Measurements from ENCODE around the gene KATNB1. TPM values are rescaled to one million over a fixed set of nuclear protein-coding genes. Genes with fewer than 3 reads are reported as not detected.

The KATNB1 gene
- total RNA-seq, 1 donor from 2014 or later = 24.9 TPM

- Mint-ChIP-seq H3K36me3 (peaks cover 15% of the 10 kb centered on the region), H3K27ac (no peak overlapping the region), H3K27me3 (ENCODE audit: low read depth) (no peaks in the 10 kb centered on the region), H3K9me3 (no peaks in the 10 kb centered on the region), H3K4me3 (no peak overlapping the region), H3K4me1 (peaks cover 4% of the 10 kb centered on the region)
- no peak for TF ChIP-seq CTCF (IDR thresholded peaks at IDR 0.05; ENCODE audit: unreplicated experiment)
- DNase-seq (ENCODE audit: low spot score in 2 of 2, unreplicated experiment in 2 of 2) = no peak
Measured at GRCh38 chr16:57766714-57767348, 31.3 kb downstream of the KATNB1 start.

GRCh38 chr16:57769541-57770145 lies 34.1 kb downstream of the KATNB1 start:
- no peak for TF ChIP-seq CTCF (IDR thresholded peaks at IDR 0.05; ENCODE audit: unreplicated experiment)
- no peak overlapping the region for H3K27ac Mint-ChIP-seq
- no peaks in the 10 kb centered on the region for H3K9me3 Mint-ChIP-seq
- no peaks in the 10 kb centered on the region for H3K27me3 Mint-ChIP-seq (ENCODE audit: low read depth)
- no peak overlapping the region for H3K4me3 Mint-ChIP-seq
- peaks cover 15% of the 10 kb centered on the region for H3K36me3 Mint-ChIP-seq
- H3K4me1 Mint-ChIP-seq = no peaks in the 10 kb centered on the region
- no peak for DNase-seq (ENCODE audit: low spot score in 2 of 2, unreplicated experiment in 2 of 2)

- no peaks in the 10 kb centered on the region for H3K4me1 Mint-ChIP-seq
- peaks cover 13% of the 10 kb centered on the region for H3K36me3 Mint-ChIP-seq
- no peak for TF ChIP-seq CTCF (IDR thresholded peaks at IDR 0.05; ENCODE audit: unreplicated experiment)
- H3K27ac Mint-ChIP-seq = no peak overlapping the region
- DNase-seq (ENCODE audit: low spot score in 2 of 2, unreplicated experiment in 2 of 2) = no peak
- no peaks in the 10 kb centered on the region for H3K9me3 Mint-ChIP-seq
- H3K27me3 Mint-ChIP-seq (ENCODE audit: low read depth) = no peaks in the 10 kb centered on the region
- no peak overlapping the region for H3K4me3 Mint-ChIP-seq
Measured at GRCh38 chr16:57770361-57770760, 34.8 kb downstream of the KATNB1 start.

- H3K4me3 Mint-ChIP-seq = no peak overlapping the region
- no peak for TF ChIP-seq CTCF (IDR thresholded peaks at IDR 0.05; ENCODE audit: unreplicated experiment)
- H3K9me3 Mint-ChIP-seq = no peaks in the 10 kb centered on the region
- peaks cover 4% of the 10 kb centered on the region for H3K4me1 Mint-ChIP-seq
- peaks cover 8% of the 10 kb centered on the region for H3K36me3 Mint-ChIP-seq
- DNase-seq (ENCODE audit: low spot score in 2 of 2, unreplicated experiment in 2 of 2) = no peak
- no peaks in the 10 kb centered on the region for H3K27me3 Mint-ChIP-seq (ENCODE audit: low read depth)
- no peak overlapping the region for H3K27ac Mint-ChIP-seq
Measured at GRCh38 chr16:57771141-57771785, 35.7 kb downstream of the KATNB1 start.

GRCh38 chr16:57773019-57773418 lies 37.4 kb downstream of the KATNB1 start:
- no peak for TF ChIP-seq CTCF (IDR thresholded peaks at IDR 0.05; ENCODE audit: unreplicated experiment)

More at GRCh38 chr16:57773019-57773418, 37.4 kb downstream of the KATNB1 start:
- H3K27me3 Mint-ChIP-seq (ENCODE audit: low read depth) = no peaks in the 10 kb centered on the region
- H3K4me1 Mint-ChIP-seq = peaks cover 4% of the 10 kb centered on the region
- H3K4me3 Mint-ChIP-seq = no peak overlapping the region
- DNase-seq (ENCODE audit: low spot score in 2 of 2, unreplicated experiment in 2 of 2) = no peak
- no peaks in the 10 kb centered on the region for H3K9me3 Mint-ChIP-seq
- H3K36me3 Mint-ChIP-seq = peaks cover 4% of the 10 kb centered on the region
- H3K27ac Mint-ChIP-seq = no peak overlapping the region

All from mesothelial cell of epicardium (in vitro differentiated cells).